Natural killer cell treated with Interleukin-12 subunit alpha and Interleukin-12 subunit beta and Interleukin-15 and Interleukin-18, amount 100 ng/mL, for 72 hours (primary cell): ENCODE results near the gene TM4SF4. TPM values are rescaled to one million over a fixed set of nuclear protein-coding genes. Genes with fewer than 3 reads are reported as not detected.
A peak's percentile ranks its signal among the peaks of the same experiment; 100 is the strongest.

Experiments used
- ATAC-seq, 2 donors: fragments of 150-1000 bp; cut with Tn5 transposase in 1 of 2; sonication (Bioruptor Pico), chemical (Tn5 transposase) in 1 of 2; 2 replicates each; pipeline ENCODE4 v1.10.0; 2021
- DNase-seq: peaks from one replicate; pipeline ENCODE4 v3.0.0; 2022; ENCODE audit warnings: low spot score
- H3K27ac Mint-ChIP-seq, 2 donors: 1 replicate in 1 of 2; 2 replicates in 1 of 2; pipeline ENCODE4 v1.8.0; 2022; ENCODE audit warnings: mixed read lengths in 2 of 2, mild to moderate bottlenecking in 1 of 2, moderate library complexity in 1 of 2
- H3K27me3 Mint-ChIP-seq, 2 donors: 1 replicate in 1 of 2; 2 replicates in 1 of 2; pipeline ENCODE4 v1.8.0; 2022; ENCODE audit warnings: mixed read lengths in 2 of 2
- H3K36me3 Mint-ChIP-seq: one replicate; pipeline ENCODE4 v1.8.0; 2022; ENCODE audit warnings: mixed read lengths
- H3K4me1 Mint-ChIP-seq, 2 donors: 1 replicate in 1 of 2; 2 replicates in 1 of 2; pipeline ENCODE4 v1.8.0; 2022; ENCODE audit warnings: low read depth in 2 of 2, mixed read lengths in 2 of 2, mild to moderate bottlenecking in 1 of 2
- H3K4me3 Mint-ChIP-seq: one replicate; pipeline ENCODE4 v1.8.0; 2022; ENCODE audit warnings: mixed read lengths
- H3K9me3 Mint-ChIP-seq: 2 replicates; pipeline ENCODE4 v1.8.0; 2022; ENCODE audit warnings: mixed read lengths
- total RNA-seq, 2 donors: library from RNA; stranded (reverse); gene quantifications; one replicate each; pipeline ENCODE4 v1.2.3, GENCODE V29; 2022

TM4SF4 gene
- total RNA-seq, 2 donors from 2014 or later: not detected

GRCh38 chr3:149481056-149481455 lies 6.6 kb downstream of the TM4SF4 start:
- Mint-ChIP-seq H3K27ac (no peak overlapping the region), H3K4me1 (peaks cover 0 to 4% of the 10 kb centered on the region in 2 donors), H3K27me3 (no peaks in the 10 kb centered on the region), H3K36me3 (no peaks in the 10 kb centered on the region), H3K9me3 (no peaks in the 10 kb centered on the region), H3K4me3 (no peak overlapping the region)
- no peak for DNase-seq
- no peak for ATAC-seq

DNA sequence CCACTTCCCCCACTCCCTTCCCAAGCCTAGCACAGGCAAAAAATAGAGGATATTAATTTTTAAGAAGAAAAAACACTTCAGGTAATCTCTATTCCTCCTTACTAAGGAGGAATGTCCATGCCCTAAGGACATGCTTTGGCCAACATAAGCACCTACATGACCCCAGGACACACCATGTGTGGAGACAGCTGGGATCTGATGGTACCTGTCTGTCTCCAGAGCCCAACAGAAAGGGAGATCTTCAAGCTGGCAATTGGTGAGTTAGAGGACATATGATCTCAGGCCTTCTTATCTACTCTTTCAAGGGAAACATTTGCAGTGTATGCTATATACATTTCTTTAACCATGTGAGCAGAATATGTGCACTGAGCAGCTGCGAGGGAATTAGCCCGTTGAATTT lies 7.0 kb downstream of the TM4SF4 start:
- no peak for DNase-seq
- Mint-ChIP-seq H3K27me3 (no peaks in the 10 kb centered on the region), H3K4me3 (no peak overlapping the region), H3K4me1 (peaks cover 0 to 4% of the 10 kb centered on the region in 2 donors), H3K9me3 (no peaks in the 10 kb centered on the region), H3K36me3 (no peaks in the 10 kb centered on the region), H3K27ac (no peak overlapping the region)
- no peak for ATAC-seq

- Mint-ChIP-seq H3K27me3 (peaks cover 3 to 4% of the 10 kb centered on the region in 2 donors), H3K4me3 (no peak overlapping the region), H3K27ac (no peak overlapping the region), H3K9me3 (no peaks in the 10 kb centered on the region), H3K36me3 (no peaks in the 10 kb centered on the region), H3K4me1 (no peaks in the 10 kb centered on the region)
- ATAC-seq (no peak), DNase-seq (no peak)
These were observed 12.2 kb downstream of the TM4SF4 start for GRCh38 chr3:149486726-149487125.

DNA sequence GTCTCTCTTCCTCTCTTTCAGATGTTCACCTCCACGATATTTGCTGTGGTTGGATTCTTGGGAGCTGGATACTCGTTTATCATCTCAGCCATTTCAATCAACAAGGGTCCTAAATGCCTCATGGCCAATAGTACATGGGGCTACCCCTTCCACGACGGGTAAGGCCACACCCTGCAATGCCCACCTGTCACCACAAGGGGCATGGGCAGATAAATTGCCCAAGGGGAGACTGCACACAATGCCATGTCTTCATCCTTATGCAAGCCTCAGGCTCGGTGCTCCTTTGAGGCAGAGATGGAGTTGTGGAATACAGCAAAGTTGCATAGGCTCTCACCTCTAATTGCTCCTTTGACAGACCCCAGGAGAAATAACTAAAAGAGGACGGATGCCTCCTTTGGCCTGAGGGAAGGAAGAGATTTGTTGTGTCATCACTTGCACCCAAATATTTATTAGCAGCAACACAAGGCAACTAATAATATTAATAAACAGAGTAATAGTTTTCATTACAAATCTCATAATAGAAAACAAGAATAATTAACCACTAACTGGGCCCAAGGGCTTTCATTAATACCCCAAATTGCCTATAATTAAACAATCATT lies 13.2 kb downstream of the TM4SF4 start:
- Mint-ChIP-seq H3K9me3 (no peaks in the 10 kb centered on the region), H3K27ac (no peak overlapping the region), H3K27me3 (peaks cover 7 to 13% of the 10 kb centered on the region in 2 donors), H3K36me3 (no peaks in the 10 kb centered on the region), H3K4me1 (no peaks in the 10 kb centered on the region), H3K4me3 (no peak overlapping the region)
- no peak for DNase-seq
- peak in 1 of 2 donors; percentile 62 for ATAC-seq

- ATAC-seq (no peak), DNase-seq (no peak)
- no peaks in the 10 kb centered on the region for H3K9me3 Mint-ChIP-seq
- no peaks in the 10 kb centered on the region for H3K36me3 Mint-ChIP-seq
- peaks cover 6 to 8% of the 10 kb centered on the region in 2 donors for H3K4me1 Mint-ChIP-seq
- no peak overlapping the region for H3K4me3 Mint-ChIP-seq
- H3K27me3 Mint-ChIP-seq: peaks cover 10 to 23% of the 10 kb centered on the region in 2 donors
- H3K27ac Mint-ChIP-seq: no peak overlapping the region
These were observed 14.7 kb downstream of the TM4SF4 start for GRCh38 chr3:149489060-149489690.

- Mint-ChIP-seq H3K36me3 (no peaks in the 10 kb centered on the region), H3K27me3 (peaks cover 10 to 25% of the 10 kb centered on the region in 2 donors), H3K4me3 (no peak overlapping the region), H3K27ac (no peak overlapping the region), H3K4me1 (peaks cover 16 to 17% of the 10 kb centered on the region in 2 donors), H3K9me3 (no peaks in the 10 kb centered on the region)
- no peak for DNase-seq
- no peak for ATAC-seq
These were observed 15.9 kb downstream of the TM4SF4 start for GRCh38 chr3:149490260-149490971.

DNA sequence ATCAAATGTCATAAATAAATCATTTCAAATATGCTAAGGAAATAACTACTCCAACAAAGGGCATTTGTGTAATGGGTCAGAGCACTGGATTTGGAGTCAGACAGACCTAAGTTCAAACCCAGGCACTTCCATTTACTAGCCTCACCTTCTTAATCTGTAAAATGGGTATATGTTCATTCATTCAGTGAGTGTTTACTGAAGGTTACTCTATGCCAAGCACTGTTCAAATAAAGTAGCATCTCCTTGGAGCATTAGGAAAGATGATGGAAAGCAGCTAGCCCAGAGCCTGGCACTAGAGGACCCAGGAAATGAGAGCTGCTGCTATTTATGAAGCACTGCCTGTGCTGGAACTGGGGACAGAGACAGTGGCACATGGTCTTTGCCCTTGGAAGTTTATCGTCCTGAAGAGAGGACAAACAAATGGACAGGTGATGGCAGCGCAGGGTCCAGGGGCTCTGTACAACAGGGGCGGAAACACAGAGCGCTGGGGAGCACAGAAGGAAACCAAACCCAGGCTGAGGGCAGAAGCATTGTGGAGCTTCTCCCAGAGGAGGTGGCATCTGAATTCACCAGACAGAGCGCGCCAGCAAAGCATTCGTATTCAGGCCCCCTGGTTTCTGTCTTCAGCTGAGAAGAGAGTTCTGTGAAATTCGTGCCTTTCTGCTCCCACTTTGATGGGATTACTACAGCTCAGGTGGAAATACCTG lies 19.0 kb downstream of the TM4SF4 start:
- Mint-ChIP-seq H3K27me3 (peaks cover 10 to 25% of the 10 kb centered on the region in 2 donors), H3K27ac (peak overlapping the region in 1 of 2 donors; percentile 50), H3K4me3 (no peak overlapping the region), H3K9me3 (no peaks in the 10 kb centered on the region), H3K4me1 (peaks cover 17 to 21% of the 10 kb centered on the region in 2 donors), H3K36me3 (no peaks in the 10 kb centered on the region)
- DNase-seq (no peak), ATAC-seq (no peak)

GRCh38 chr3:149494022-149494758 lies 19.7 kb downstream of the TM4SF4 start:
- H3K4me1 Mint-ChIP-seq: peaks cover 17 to 21% of the 10 kb centered on the region in 2 donors
- DNase-seq (peak; percentile 69), ATAC-seq (peak in 1 of 2 donors; percentile 72)
- H3K9me3 Mint-ChIP-seq: no peaks in the 10 kb centered on the region
- peak overlapping the region; percentile 32 to 72 for H3K27ac Mint-ChIP-seq
- H3K4me3 Mint-ChIP-seq: peak overlapping the region; percentile 66
- H3K36me3 Mint-ChIP-seq: no peaks in the 10 kb centered on the region
- peaks cover 10 to 25% of the 10 kb centered on the region in 2 donors for H3K27me3 Mint-ChIP-seq

- ATAC-seq (peak; percentile 69 to 80), DNase-seq (no peak)
- Mint-ChIP-seq H3K27me3 (peaks cover 10 to 25% of the 10 kb centered on the region in 2 donors), H3K36me3 (no peaks in the 10 kb centered on the region), H3K27ac (peak overlapping the region; percentile 32 to 72), H3K4me3 (peak overlapping the region; percentile 66), H3K4me1 (peaks cover 17 to 21% of the 10 kb centered on the region in 2 donors), H3K9me3 (no peaks in the 10 kb centered on the region)
These were observed 20.5 kb downstream of the TM4SF4 start for GRCh38 chr3:149494759-149495580.

- Mint-ChIP-seq H3K27me3 (peaks cover 10 to 25% of the 10 kb centered on the region in 2 donors), H3K4me3 (peak overlapping the region; percentile 53), H3K4me1 (peaks cover 17 to 21% of the 10 kb centered on the region in 2 donors), H3K27ac (peak overlapping the region; percentile 32 to 72), H3K36me3 (no peaks in the 10 kb centered on the region), H3K9me3 (no peaks in the 10 kb centered on the region)
- ATAC-seq (peak; percentile 49 to 53), DNase-seq (no peak)
These were observed 21.2 kb downstream of the TM4SF4 start for GRCh38 chr3:149495581-149496125.

DNA sequence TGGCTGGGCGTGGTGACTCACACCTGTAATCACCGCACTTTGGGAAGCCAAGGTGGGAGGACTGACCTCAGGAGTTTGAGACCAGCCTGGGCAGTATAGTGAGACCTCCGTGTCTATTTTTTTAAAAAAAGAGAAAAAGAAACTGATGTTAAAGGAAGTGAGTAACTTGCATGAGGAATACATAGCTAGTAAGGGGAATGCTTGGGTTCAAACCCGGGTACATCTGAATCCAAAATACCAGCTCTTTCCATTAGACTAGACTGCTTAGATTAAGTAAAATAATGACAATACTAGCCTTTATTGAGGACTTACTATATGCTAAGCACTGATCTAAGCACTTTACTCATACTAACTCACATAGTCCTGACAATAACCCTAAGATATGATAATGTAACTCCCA lies 22.4 kb downstream of the TM4SF4 start:
- H3K4me3 Mint-ChIP-seq: no peak overlapping the region
- peaks cover 9 to 31% of the 10 kb centered on the region in 2 donors for H3K27me3 Mint-ChIP-seq
- DNase-seq (no peak), ATAC-seq (no peak)
- H3K4me1 Mint-ChIP-seq: peaks cover 17 to 24% of the 10 kb centered on the region in 2 donors
- H3K27ac Mint-ChIP-seq: peak overlapping the region in 1 of 2 donors; percentile 57
- no peaks in the 10 kb centered on the region for H3K36me3 Mint-ChIP-seq
- no peaks in the 10 kb centered on the region for H3K9me3 Mint-ChIP-seq

DNA sequence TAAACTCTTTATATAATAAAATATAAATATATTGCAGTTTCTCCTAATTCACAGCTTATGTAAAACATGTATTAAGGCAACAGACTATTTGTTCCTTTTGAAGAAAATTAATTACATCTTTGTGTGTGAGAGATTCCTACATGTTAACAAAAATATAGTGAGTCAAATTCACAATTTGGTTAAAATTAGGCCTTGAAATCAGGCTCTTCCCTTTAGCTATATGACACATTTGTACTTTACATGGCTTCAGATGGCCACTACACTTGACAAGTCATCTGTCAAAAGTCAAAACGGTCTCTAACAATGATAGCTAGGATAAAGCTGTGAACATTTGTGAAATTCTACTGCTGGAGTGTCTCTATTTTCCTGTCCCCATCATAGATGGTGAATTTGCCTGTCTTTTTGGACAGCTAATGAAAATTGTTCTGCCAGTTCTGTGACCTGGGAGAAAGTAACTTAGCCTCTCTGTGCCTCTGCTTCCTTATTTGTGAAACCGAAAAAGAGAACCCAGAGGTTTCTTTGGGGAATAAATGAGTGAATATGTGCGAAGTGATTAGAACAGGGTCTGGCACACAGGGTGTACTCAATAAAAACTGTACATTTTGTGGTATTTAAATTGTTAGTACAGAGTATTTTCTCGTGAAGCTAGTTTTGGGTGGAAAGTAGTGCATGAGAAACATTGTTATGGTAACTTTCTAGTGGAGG lies 23.6 kb downstream of the TM4SF4 start:
- Mint-ChIP-seq H3K36me3 (no peaks in the 10 kb centered on the region), H3K27me3 (peaks cover 10 to 24% of the 10 kb centered on the region in 2 donors), H3K27ac (peak overlapping the region in 1 of 2 donors; percentile 49), H3K4me1 (peaks cover 17 to 26% of the 10 kb centered on the region in 2 donors), H3K4me3 (no peak overlapping the region), H3K9me3 (no peaks in the 10 kb centered on the region)
- ATAC-seq (no peak), DNase-seq (no peak)
